Measurements from ENCODE around the gene ADAMTSL1.

GRCh38 chr9:18456624-18457237, 17.2 kb upstream of the ADAMTSL1 start:
- TF ChIP-seq ZNF274 (IDR thresholded peaks at IDR 0.05; ENCODE audit: low read length) (no peak), ZNF274 (tag by site-specific recombination; IDR thresholded peaks at IDR 0.05; ENCODE audit: borderline replicate concordance) (no peak), ZNF391 (tag by site-specific recombination; IDR thresholded peaks at IDR 0.05; ENCODE audit: borderline replicate concordance, low read depth) (no peak), GLIS1 (tag by site-specific recombination; IDR thresholded peaks at IDR 0.05) (no peak), SP3 (tag by site-specific recombination; IDR thresholded peaks at IDR 0.05) (no peak), ZNF121 (tag by site-specific recombination; IDR thresholded peaks at IDR 0.05) (no peak), ZNF311 (tag by site-specific recombination; IDR thresholded peaks at IDR 0.05; ENCODE audit: borderline replicate concordance) (no peak), ZNF830 (tag by site-specific recombination; IDR thresholded peaks at IDR 0.05; ENCODE audit: low read depth) (no peak), CTCF (tag by site-specific recombination; IDR thresholded peaks at IDR 0.05) (no peak), YY1 (tag by site-specific recombination; IDR thresholded peaks at IDR 0.05) (no peak), REST (tag by site-specific recombination; IDR thresholded peaks at IDR 0.05) (no peak)
